ENCODE data around the gene ZNF684.

- no peak for TF ChIP-seq EZH2phosphoT487 (conservative IDR thresholded peaks at IDR 0.05; ENCODE audit: low read length)
- TF ChIP-seq, protein P1, sequence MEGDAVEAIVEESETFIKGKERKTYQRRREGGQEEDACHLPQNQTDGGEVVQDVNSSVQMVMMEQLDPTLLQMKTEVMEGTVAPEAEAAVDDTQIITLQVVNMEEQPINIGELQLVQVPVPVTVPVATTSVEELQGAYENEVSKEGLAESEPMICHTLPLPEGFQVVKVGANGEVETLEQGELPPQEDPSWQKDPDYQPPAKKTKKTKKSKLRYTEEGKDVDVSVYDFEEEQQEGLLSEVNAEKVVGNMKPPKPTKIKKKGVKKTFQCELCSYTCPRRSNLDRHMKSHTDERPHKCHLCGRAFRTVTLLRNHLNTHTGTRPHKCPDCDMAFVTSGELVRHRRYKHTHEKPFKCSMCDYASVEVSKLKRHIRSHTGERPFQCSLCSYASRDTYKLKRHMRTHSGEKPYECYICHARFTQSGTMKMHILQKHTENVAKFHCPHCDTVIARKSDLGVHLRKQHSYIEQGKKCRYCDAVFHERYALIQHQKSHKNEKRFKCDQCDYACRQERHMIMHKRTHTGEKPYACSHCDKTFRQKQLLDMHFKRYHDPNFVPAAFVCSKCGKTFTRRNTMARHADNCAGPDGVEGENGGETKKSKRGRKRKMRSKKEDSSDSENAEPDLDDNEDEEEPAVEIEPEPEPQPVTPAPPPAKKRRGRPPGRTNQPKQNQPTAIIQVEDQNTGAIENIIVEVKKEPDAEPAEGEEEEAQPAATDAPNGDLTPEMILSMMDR (IDR thresholded peaks at IDR 0.05; ENCODE audit: insufficient read depth, low read length, poor library complexity, severe bottlenecking) = no peak
These were observed at the start of gene ZNF684 for GRCh38 chr1:40531381-40532061.

Data from SU-DHL-6 (cell line).